Fibroblast of lung (primary cell): ENCODE results near the gene CLN3. TPM values are rescaled to one million over a fixed set of nuclear protein-coding genes. Genes with fewer than 3 reads are reported as not detected.

Experiments used
- DNase-seq, 2 donors: peaks; one replicate each; pipeline versions ENCODE4 v3.0.0 to v3.0.0-alpha.2; 2010; ENCODE audit warnings: low read depth in 2 of 2
- H2AFZ ChIP-seq: 2 replicates; pipeline ENCODE4 v1.5.1; 2012; ENCODE audit warnings: low read length, control low read depth, inconsistent platforms
- H3K27ac ChIP-seq: 2 replicates; pipeline ENCODE4 v1.5.1; 2011; ENCODE audit warnings: low read length, control low read depth; ENCODE audit not compliant: insufficient read depth
- H3K27me3 ChIP-seq: 2 replicates; pipeline ENCODE4 v1.5.1; 2011; ENCODE audit warnings: mild to moderate bottlenecking, low read length; ENCODE audit not compliant: control insufficient read depth, insufficient read depth
- H3K36me3 ChIP-seq: 2 replicates; pipeline ENCODE4 v1.5.1; 2011; ENCODE audit warnings: low read length; ENCODE audit not compliant: control insufficient read depth, insufficient read depth
- H3K4me1 ChIP-seq: 2 replicates; pipeline ENCODE4 v1.5.1; 2011; ENCODE audit warnings: low read length; ENCODE audit not compliant: control insufficient read depth, insufficient read depth; ENCODE audit errors: extremely low read depth
- H3K4me2 ChIP-seq: 2 replicates; pipeline ENCODE4 v1.5.1; 2011; ENCODE audit warnings: low read length, control low read depth; ENCODE audit not compliant: insufficient read depth; ENCODE audit errors: extremely low read depth
- H3K4me3 ChIP-seq, 4 experiments: fragments of 200-600 bp in 1 of 4; sonication (generic) in 1 of 4; replicated peaks in 1 of 4; 2 replicates each; pipeline ENCODE4 v1.5.1; 2011 to 2016; ENCODE audit warnings: low read length in 4 of 4, low read depth in 3 of 4, mild to moderate bottlenecking in 3 of 4, control low read depth in 2 of 4, inconsistent platforms in 1 of 4, mixed read lengths in 1 of 4; ENCODE audit not compliant: insufficient read depth in 1 of 4; ENCODE audit errors: control extremely low read depth in 1 of 4
- H3K79me2 ChIP-seq: 2 replicates; pipeline ENCODE4 v1.5.1; 2012; ENCODE audit warnings: mild to moderate bottlenecking, low read length, inconsistent platforms; ENCODE audit not compliant: control insufficient read depth, insufficient read depth
- H3K9ac ChIP-seq: 2 replicates; pipeline ENCODE4 v1.5.1; 2011; ENCODE audit warnings: mild to moderate bottlenecking, low read length, control low read depth; ENCODE audit not compliant: insufficient read depth
- H3K9me3 ChIP-seq: 2 replicates; pipeline ENCODE4 v1.5.1; 2012; ENCODE audit warnings: low read depth, low read length; ENCODE audit not compliant: control insufficient read depth, insufficient read depth
- H4K20me1 ChIP-seq: 2 replicates; pipeline ENCODE4 v1.5.1; 2011; ENCODE audit warnings: low read length; ENCODE audit not compliant: control insufficient read depth, insufficient read depth; ENCODE audit errors: extremely low read depth
- EZH2 ChIP-seq: IDR thresholded peaks from 2 replicates; pipeline ENCODE4 v1.5.1; 2012; ENCODE audit warnings: low read length, control low read depth, mild to moderate bottlenecking; ENCODE audit errors: missing control alignments
- polyA plus RNA-seq, 2 donors: library from polyadenylated mRNA; depleted of rRNA in 1 of 2; stranded (reverse) in 1 of 2; unstranded in 1 of 2; fragments of >200 nt; gene quantifications; 2 replicates each; pipeline ENCODE4 v1.2.1, GENCODE V29; 2011 to 2012; ENCODE audit warnings: missing spikeins in 1 of 2
- total RNA-seq: library from RNA; depleted of rRNA; stranded (reverse); fragments of >200 nt; gene quantifications from 2 replicates; pipeline ENCODE4 v1.2.1, GENCODE V29; 2014
- TF ChIP-seq, protein P1 (sequence below), 2 donors: IDR thresholded peaks in 1 of 2; conservative IDR thresholded peaks in 1 of 2; 1 replicate in 1 of 2; 2 replicates in 1 of 2; pipeline ENCODE4 v1.5.1; 2011 to 2012; ENCODE audit warnings: low read length in 2 of 2, control low read depth in 1 of 2, inconsistent platforms in 1 of 2, low read depth in 1 of 2, mild to moderate bottlenecking in 1 of 2

The CLN3 gene
- total and polyA plus RNA-seq, 2 donors (not counting 1 experiment from before 2014, with no cell fraction given), result 19.5 to 23.3 TPM

DNA sequence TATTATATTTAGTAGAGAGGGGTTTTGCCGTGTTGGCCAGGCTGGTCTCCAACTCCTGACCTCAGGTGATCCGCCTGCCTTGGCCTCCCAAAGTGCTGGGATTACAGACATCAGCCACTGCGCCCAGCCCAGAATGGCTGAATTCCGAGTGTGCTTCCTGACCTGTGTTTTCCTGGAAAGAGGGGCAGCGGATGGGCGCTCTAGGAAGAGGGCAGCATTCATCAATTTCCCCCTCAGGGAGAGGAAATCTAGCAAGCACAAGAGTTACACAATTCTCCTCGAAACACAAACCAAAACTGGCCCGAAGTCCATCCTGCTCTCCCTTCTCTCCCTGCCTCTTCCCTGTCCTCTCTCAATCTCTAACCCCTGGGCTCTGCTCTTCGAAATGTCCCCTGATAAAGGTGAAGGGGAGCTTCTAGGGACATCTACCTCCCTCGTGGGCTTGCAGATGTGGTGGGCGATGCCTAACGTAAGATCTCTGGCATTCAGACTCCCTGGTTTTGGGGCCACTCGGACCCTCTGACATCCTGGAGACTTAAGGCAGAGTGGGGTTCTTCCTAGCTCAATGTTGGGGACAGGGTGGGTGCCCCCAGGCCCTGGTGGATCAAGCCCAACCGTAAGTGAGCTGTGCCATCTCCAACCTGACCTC lies 13.7 kb upstream of the CLN3 start:
- no peak overlapping the region for H3K27ac ChIP-seq
- H3K4me2 ChIP-seq, result no peak overlapping the region
- no peak for DNase-seq
- H3K4me1 ChIP-seq, result no peaks in the 10 kb centered on the region
- peaks cover 8% of the 10 kb centered on the region for H3K27me3 ChIP-seq
- H3K4me3 ChIP-seq, result no peak overlapping the region
- H3K9me3 ChIP-seq, result no peaks in the 10 kb centered on the region
- H3K9ac ChIP-seq, result no peak overlapping the region
- H3K79me2 ChIP-seq, result no peaks in the 10 kb centered on the region
- TF ChIP-seq, protein P1, sequence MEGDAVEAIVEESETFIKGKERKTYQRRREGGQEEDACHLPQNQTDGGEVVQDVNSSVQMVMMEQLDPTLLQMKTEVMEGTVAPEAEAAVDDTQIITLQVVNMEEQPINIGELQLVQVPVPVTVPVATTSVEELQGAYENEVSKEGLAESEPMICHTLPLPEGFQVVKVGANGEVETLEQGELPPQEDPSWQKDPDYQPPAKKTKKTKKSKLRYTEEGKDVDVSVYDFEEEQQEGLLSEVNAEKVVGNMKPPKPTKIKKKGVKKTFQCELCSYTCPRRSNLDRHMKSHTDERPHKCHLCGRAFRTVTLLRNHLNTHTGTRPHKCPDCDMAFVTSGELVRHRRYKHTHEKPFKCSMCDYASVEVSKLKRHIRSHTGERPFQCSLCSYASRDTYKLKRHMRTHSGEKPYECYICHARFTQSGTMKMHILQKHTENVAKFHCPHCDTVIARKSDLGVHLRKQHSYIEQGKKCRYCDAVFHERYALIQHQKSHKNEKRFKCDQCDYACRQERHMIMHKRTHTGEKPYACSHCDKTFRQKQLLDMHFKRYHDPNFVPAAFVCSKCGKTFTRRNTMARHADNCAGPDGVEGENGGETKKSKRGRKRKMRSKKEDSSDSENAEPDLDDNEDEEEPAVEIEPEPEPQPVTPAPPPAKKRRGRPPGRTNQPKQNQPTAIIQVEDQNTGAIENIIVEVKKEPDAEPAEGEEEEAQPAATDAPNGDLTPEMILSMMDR (conservative IDR thresholded peaks at IDR 0.05 in 1 of 2, IDR thresholded peaks at IDR 0.05 in 1 of 2; ENCODE audit: low read depth in 1 of 2, low read length in 2 of 2), result no peak
- TF ChIP-seq EZH2, result no peak
- H3K36me3 ChIP-seq, result no peaks in the 10 kb centered on the region
- H2AFZ ChIP-seq, result no peak overlapping the region
- H4K20me1 ChIP-seq, result no peaks in the 10 kb centered on the region

GRCh38 chr16:28504707-28505404 lies 13.0 kb upstream of the CLN3 start:
- Histone ChIP-seq H4K20me1 (no peaks in the 10 kb centered on the region), H3K79me2 (no peaks in the 10 kb centered on the region), H3K4me2 (no peak overlapping the region), H3K9ac (no peak overlapping the region), H2AFZ (no peak overlapping the region), H3K27me3 (peaks cover 8% of the 10 kb centered on the region), H3K4me3 (no peak overlapping the region), H3K9me3 (no peaks in the 10 kb centered on the region), H3K4me1 (no peaks in the 10 kb centered on the region), H3K36me3 (no peaks in the 10 kb centered on the region), H3K27ac (no peak overlapping the region)
- TF ChIP-seq, protein P1 (conservative IDR thresholded peaks at IDR 0.05 in 1 of 2, IDR thresholded peaks at IDR 0.05 in 1 of 2; ENCODE audit: low read depth in 1 of 2, low read length in 2 of 2), result no peak
- no peak for TF ChIP-seq EZH2
- no peak for DNase-seq

DNA sequence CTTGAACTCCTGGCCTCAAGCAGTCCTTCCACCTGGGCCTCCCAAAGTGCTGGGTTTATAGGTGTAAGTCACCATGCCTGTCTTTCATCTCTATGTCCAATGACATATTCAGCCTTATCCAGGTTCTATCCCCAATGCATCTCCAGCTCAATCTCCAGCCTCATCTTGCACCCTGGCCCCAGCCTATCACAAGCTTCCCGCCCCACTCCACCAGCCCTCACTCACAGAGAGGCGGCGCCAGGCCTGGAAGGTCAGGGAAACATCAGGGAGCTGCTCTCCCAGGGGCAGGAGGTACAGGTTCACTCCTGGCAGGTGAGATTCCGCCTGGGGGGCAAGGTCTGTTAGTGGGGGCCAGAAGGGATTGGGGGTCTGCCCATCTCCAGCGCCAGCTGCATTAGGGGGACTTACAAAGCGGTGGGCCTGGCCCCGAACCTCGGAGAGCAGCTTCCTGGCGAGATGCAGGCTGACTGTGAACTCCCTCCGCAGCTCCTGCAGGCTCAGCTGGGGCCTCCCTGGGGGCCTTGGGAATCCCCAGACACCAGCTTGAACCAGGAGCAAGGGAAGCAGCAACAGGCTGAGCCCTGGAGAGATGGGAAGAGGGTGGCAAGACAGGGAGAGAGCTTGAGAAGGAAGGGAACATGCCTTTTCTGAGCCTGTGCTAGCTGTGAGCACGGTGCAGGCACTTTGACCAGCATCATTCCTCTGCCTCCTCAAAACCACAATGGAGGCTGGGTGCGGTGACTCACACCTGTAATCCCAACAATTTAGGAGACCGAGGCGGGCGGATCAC lies 11.8 kb upstream of the CLN3 start:
- Histone ChIP-seq H3K36me3 (no peaks in the 10 kb centered on the region), H3K4me1 (no peaks in the 10 kb centered on the region), H2AFZ (no peak overlapping the region), H3K27ac (no peak overlapping the region), H3K79me2 (no peaks in the 10 kb centered on the region), H3K4me2 (no peak overlapping the region), H4K20me1 (no peaks in the 10 kb centered on the region), H3K4me3 (no peak overlapping the region), H3K9ac (no peak overlapping the region), H3K9me3 (no peaks in the 10 kb centered on the region), H3K27me3 (peaks cover 8% of the 10 kb centered on the region)
- no peak for TF ChIP-seq EZH2
- TF ChIP-seq, protein P1 (conservative IDR thresholded peaks at IDR 0.05 in 1 of 2, IDR thresholded peaks at IDR 0.05 in 1 of 2; ENCODE audit: low read depth in 1 of 2, low read length in 2 of 2), result no peak
- no peak for DNase-seq
